Left renal pelvis (tissue), 4 donors: ENCODE measurements around the gene GPD1L. TPM values are rescaled to one million over a fixed set of nuclear protein-coding genes. Genes with fewer than 3 reads are reported as not detected.
"Not testable (repeated sequence)": the region's sequence is repeated elsewhere in the genome, so short reads cannot be mapped to it uniquely, and the experiment has no call there.

Experiments used
- DNase-seq, 4 donors: peaks; one replicate each; pipeline ENCODE4 v3.0.0-alpha.2; 2013; ENCODE audit warnings: low read depth in 4 of 4, low spot score in 3 of 4
- polyA plus RNA-seq, 4 donors: library from polyadenylated mRNA; unstranded; fragments of 120-200 nt; gene quantifications; one replicate each; pipeline ENCODE4 v1.2.1, GENCODE V29; 2013; ENCODE audit not compliant: insufficient read length in 4 of 4

GPD1L gene
- 10 to 100 TPM; 21.1 to 25.1 (median 22.9) TPM for polyA plus RNA-seq

DNA sequence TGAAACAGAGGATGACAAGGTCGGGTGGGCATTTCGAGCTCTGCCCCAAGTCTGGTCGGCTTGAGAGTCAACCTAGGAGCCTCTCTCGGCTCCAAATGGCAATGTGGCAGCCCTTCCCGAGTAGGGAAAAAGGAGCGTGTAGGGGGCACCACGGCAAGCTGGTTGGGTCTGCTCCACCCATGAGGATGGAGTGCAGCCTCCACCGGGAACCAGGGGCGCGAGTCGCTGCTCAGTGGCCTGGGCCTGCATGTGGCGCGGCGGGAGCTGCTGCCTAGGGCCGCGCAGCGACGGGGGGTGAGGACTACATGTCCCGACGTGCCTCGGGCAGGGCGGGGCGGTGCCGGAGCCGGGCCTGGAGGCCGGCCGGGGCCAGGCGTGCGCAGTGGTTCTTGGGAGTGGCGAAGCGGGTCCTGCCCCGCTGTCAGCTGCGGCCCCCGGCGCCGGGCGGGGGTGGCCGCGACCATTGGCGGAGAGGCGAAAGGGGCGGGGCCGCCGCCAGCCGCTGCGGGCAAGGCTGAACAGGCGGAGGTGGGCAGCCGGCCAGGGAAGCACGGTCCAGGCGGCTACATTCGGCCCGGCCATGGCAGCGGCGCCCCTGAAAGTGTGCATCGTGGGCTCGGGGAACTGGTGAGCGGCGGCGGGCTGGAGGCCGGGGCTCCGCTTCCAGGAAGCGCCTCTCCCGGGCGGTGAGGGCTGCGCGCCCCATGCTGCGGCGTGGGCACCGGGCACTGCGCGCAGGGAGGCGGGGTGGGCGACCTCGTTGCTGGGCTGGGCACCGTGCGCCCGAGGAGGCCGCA lies at the start of gene GPD1L:
Gene GPD1L (plus strand): TSS at position 489 of the 797 bp plus-strand sequence. CDS start 92 bp downstream, at position 581.
- DNase-seq, result peak; percentile 77 to 88 (median 86)

GRCh38 chr3:32058465-32058864 lies 48.0 kb upstream of the GPD1L start:
- DNase-seq, result not testable (repeated sequence)

GRCh38 chr3:32062950-32063582 lies 43.4 kb upstream of the GPD1L start:
- DNase-seq, result no peak

DNA sequence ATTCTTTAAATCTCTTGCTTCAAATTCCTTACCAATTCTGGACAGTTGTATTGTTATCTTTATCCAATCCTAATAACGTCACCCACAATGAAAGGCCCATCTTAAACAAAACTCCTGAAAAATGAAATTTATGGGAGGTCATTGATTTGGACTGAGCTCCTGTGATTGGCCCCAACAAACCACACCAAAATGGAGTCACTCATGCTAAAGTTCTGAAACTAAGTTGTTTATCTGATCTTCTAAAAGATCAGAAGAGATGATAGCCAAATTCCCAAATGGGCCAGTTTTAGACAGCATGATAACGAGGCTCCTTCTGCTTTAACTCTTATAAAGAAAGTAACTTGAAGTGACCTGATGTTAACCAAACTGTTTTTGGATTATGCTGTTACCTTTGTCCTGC lies 39.7 kb upstream of the GPD1L start:
- DNase-seq, result no peak

DNA sequence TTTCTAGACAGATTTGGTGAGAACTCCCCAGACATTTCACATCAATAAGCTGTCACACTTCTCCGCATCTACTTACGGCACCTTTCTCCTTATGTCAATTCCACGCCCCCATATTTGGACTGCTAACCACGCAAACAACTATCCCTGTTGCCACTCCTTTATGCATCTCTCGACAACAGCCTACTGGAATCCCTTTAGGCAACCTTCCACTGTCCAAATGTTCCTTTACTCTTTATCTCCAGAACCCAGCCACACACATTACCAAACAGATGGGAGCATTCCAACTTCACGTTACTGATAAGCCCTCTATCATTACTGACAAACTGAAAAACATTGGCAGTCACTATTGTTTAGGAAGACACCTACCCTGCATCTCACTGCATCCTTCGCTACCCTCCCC lies 32.2 kb upstream of the GPD1L start:
- DNase-seq, result not testable (repeated sequence)

GRCh38 chr3:32076566-32076965 lies 29.9 kb upstream of the GPD1L start:
- DNase-seq, result no peak

DNA sequence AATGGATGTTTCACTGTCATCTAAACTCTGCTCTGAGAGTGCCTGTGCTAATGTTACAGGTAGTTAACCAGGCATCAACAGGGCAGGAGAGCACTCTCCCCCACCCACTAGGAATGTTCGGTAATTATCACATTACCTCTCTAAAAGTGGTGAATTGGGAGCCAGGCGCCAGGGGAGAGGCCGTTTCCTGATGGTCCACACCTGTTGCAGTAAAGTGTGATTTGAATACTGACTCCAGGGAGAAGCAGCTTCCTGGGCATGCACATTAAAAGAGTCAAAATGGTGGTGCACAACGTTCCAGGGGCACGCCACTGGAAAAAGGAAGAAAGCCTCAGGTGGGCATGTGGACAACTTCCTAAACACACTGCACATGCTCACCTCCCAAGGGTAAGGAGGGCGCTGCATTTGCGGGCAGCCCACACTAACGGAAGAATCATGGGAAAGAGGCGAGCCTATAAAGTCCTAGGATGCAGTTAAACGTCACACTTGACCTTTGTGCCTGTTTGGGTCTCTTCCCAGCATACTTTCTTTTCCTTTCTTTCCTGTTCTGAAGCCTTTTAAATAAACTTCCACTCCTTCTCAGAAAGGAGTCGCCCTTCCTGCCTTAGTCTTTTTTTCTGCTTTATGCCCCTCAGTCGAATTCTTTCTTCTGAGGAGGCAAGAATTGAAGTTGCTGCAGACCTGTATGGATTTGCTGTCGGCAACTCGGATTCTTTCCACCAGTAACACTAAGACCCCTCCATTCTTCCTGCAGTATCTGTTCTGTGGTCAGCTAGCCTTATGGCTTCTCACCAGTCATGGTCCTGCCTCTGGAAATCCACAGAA lies 28.9 kb upstream of the GPD1L start:
- DNase-seq, result peak in 3 of 4 donors; percentile 7 to 24 (median 12)

GRCh38 chr3:32078085-32078634 lies 28.3 kb upstream of the GPD1L start:
- DNase-seq, result no peak

GRCh38 chr3:32078864-32079263 lies 27.6 kb upstream of the GPD1L start:
- no peak for DNase-seq

DNA sequence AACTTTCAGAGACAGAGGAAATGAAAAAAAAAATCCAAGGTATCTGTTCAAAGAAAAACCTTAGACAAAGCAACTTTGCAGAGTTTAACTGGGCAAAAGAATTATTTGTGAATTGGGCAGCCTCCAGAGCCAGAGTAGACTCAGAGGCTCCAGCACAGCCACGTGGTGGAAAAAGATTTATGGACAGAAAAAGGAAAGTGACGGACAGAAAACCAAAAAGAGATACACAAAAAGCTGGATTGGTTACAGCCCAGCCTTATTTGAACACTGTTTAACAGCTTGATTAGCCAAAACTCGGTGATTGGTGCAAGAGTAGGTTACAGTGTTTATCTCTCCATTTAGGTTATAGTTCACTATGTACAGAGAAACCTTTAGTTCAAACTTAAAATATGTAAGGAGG lies 23.7 kb upstream of the GPD1L start:
- peak in 1 of 4 donors; percentile 10 for DNase-seq

- no peak for DNase-seq
Measured at GRCh38 chr3:32083702-32084270, 22.6 kb upstream of the GPD1L start.

GRCh38 chr3:32084870-32085269 lies 21.6 kb upstream of the GPD1L start:
- DNase-seq, result no peak

- DNase-seq, result no peak
Measured at GRCh38 chr3:32086464-32086863, 20.0 kb upstream of the GPD1L start.

- DNase-seq, result no peak
Measured at GRCh38 chr3:32089476-32089875, 16.9 kb upstream of the GPD1L start.

GRCh38 chr3:32093204-32093603 lies 13.2 kb upstream of the GPD1L start:
- no peak for DNase-seq

DNA sequence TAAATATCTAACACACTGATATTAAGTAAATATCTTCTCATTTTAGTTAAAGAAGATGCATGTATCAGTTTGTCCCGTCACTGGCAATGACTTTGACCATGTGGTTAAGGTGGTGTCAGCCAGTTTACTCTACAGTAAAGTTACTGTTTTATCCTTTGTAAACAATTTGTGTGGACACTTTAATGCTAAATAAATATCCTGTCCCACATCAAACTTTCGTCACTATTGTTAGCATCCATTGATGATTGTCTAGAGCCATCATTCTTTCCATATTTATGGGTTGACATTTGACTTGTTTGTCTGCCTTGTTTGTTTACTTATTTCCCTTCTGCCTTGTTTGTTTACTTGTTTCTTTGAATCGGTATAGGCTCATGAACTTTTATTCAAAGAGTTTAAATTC lies 11.0 kb upstream of the GPD1L start:
- DNase-seq, result no peak

GRCh38 chr3:32097768-32098167 lies 8.7 kb upstream of the GPD1L start:
- DNase-seq, result no peak

GRCh38 chr3:32098528-32098927 lies 7.9 kb upstream of the GPD1L start:
- DNase-seq, result no peak

GRCh38 chr3:32100465-32100864 lies 6.0 kb upstream of the GPD1L start:
- no peak for DNase-seq

GRCh38 chr3:32102289-32102688 lies 4.1 kb upstream of the GPD1L start:
- no peak for DNase-seq

DNA sequence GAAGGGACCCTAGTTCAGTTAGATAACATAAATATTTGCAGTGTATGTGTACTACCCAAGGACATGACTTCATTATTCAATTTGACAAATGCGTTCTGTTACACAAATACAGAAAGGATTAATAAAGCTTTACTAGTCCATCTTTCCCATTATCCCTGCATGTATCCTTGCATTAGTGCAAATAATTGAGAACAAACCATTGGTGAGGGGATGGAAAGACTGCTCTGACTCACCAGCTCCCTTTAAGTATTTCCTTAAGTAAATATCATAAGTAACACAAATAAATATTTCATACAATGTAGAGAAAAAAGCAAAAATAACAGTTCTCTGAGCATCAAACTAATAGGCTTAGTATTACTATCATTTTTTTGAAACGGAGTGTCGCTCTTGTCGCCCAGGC lies 1.9 kb upstream of the GPD1L start:
- no peak for DNase-seq
